Measurements from ENCODE around the gene PHOSPHO1. TPM values are rescaled to one million over a fixed set of nuclear protein-coding genes. Genes with fewer than 3 reads are reported as not detected.
A peak's percentile ranks its signal among the peaks of the same experiment; 100 is the strongest.

Gene PHOSPHO1
- total and polyA plus RNA-seq, 2 of the 13 experiments (the other 11 are each of a cell fraction or from before 2014, with no cell fraction given), result not detected

- TF ChIP-seq ZSCAN5A (CRISPR knock-in tag; IDR thresholded peaks at IDR 0.05; ENCODE audit: borderline replicate concordance) (peak; percentile 81), ELF3 (CRISPR knock-in tag; IDR thresholded peaks at IDR 0.05) (peak; percentile 55), ZNF276 (CRISPR knock-in tag; IDR thresholded peaks at IDR 0.05; ENCODE audit: low read depth) (peak; percentile 76), ZKSCAN8 (CRISPR knock-in tag; IDR thresholded peaks at IDR 0.05; ENCODE audit: borderline replicate concordance) (peak; percentile 61), TOPORS (CRISPR knock-in tag; IDR thresholded peaks at IDR 0.05) (peak; percentile 96), PLSCR1 (CRISPR knock-in tag; IDR thresholded peaks at IDR 0.05; ENCODE audit: borderline replicate concordance) (no peak), ZNF841 (CRISPR knock-in tag; IDR thresholded peaks at IDR 0.05; ENCODE audit: borderline replicate concordance) (peak; percentile 81; the same call in 1 of the 2 replicates), HNRNPH1 (optimal IDR thresholded peaks at IDR 0.05; ENCODE audit: low read depth, low read length) (no peak), MYPOP (CRISPR knock-in tag; IDR thresholded peaks at IDR 0.05) (peak; percentile 89; the same call in 1 of the 2 replicates), LBX2 (CRISPR knock-in tag; IDR thresholded peaks at IDR 0.05; ENCODE audit: borderline replicate concordance) (peak; percentile 12; the same call in 1 of the 2 replicates), ZNF589 (CRISPR knock-in tag; conservative IDR thresholded peaks at IDR 0.05) (peak; percentile 42; the same call in 1 of the 2 replicates), NR2F2 (IDR thresholded peaks at IDR 0.05; ENCODE audit: borderline replicate concordance, low read depth) (peak; percentile 78; the same call in 1 of the 2 replicates), ZNF570 (CRISPR knock-in tag; IDR thresholded peaks at IDR 0.05; ENCODE audit: borderline replicate concordance) (no peak; the same call in 1 of the 2 replicates), ZNF180 (CRISPR knock-in tag; IDR thresholded peaks at IDR 0.05; ENCODE audit: borderline replicate concordance, low read depth) (0 out of 2 replicates have a peak, but pooled peaks have one; percentile 86), RFX5 (IDR thresholded peaks at IDR 0.05; ENCODE audit: low read depth, low read length) (no peak), HMG20A (CRISPR knock-in tag; IDR thresholded peaks at IDR 0.05; ENCODE audit: borderline replicate concordance) (peak; percentile 25), PRMT3 (CRISPR knock-in tag; IDR thresholded peaks at IDR 0.05; ENCODE audit: borderline replicate concordance, low read depth) (peak; percentile 81; the same call in 1 of the 2 replicates), DDIT3 (CRISPR knock-in tag; IDR thresholded peaks at IDR 0.05) (no peak; the same call in 1 of the 2 replicates), SALL2 (CRISPR knock-in tag; IDR thresholded peaks at IDR 0.05) (peak; percentile 92), ZNF766 (CRISPR knock-in tag; IDR thresholded peaks at IDR 0.05; ENCODE audit: borderline replicate concordance) (peak; percentile 93), ZNF891 (CRISPR knock-in tag; IDR thresholded peaks at IDR 0.05) (peak; percentile 94), ZFYVE20 (CRISPR knock-in tag; IDR thresholded peaks at IDR 0.05; ENCODE audit: borderline replicate concordance, low read depth) (peak; percentile 94), STAT5B (CRISPR knock-in tag; IDR thresholded peaks at IDR 0.05) (peak; percentile 76; the same call in 1 of the 2 replicates)
Measured at GRCh38 chr17:49191917-49192741, 38.5 kb downstream of the PHOSPHO1 start (continued).
